Stimulated activated CD8-positive, alpha-beta memory T cell treated with anti-CD3 and anti-CD28 coated beads, Interleukin-15, amount 100 ng/mL, for 24 hours (primary cell): Measurements from ENCODE around the gene NFKBIE.
"Not testable (repeated sequence)": the region's sequence is repeated elsewhere in the genome, so short reads cannot be mapped to it uniquely, and the experiment has no call there.

ENCODE experiments used
- DNase-seq: peaks from one replicate; pipeline ENCODE4 v3.0.0-alpha.2; 2020; ENCODE audit warnings: low read depth

NFKBIE gene

DNA sequence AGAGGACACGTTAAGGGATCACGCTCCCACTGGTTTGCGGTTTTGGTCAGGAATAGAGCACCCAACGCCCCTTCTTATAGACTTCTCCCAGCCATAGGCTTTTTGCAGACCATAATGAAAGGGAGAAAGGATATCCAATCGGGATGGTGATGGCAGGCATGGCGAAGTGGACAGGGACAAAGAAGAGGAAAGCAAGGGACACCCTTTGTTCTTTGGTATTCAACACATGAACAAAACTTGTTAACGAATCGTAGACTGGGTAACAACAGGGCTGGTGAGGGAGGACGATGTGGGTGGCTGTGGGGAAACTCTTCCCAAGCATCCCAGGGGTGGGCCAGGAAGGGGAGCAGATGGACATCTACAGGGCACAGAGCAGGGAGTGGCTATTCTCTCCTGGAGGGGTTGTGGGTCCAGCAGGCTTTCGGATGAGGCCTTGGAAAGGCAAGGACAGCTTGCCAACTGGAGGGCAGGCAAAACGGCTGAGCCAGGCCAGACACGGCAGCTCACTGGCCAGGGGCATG lies 19.9 kb downstream of the NFKBIE start:
- no peak for DNase-seq

DNA sequence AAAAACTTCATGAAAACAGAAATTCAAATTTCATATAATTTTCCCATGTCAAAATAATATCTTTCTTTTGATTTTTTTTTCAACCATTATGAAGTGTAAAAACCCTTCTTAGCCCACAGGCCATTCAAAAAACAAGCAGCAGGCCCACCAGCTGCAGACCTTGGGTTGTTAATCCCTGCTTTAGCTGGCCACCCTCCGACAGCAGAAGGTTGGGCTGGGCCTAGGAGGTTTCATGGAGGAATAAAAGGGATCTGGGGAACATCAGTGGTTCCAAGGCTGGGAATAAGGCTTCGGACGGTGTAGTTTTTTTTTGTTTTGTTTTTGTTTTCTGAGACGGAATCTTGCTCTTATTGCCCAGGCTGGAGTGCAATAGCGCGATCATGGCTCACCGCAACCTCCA lies 22.0 kb downstream of the NFKBIE start:
- DNase-seq: no peak

DNA sequence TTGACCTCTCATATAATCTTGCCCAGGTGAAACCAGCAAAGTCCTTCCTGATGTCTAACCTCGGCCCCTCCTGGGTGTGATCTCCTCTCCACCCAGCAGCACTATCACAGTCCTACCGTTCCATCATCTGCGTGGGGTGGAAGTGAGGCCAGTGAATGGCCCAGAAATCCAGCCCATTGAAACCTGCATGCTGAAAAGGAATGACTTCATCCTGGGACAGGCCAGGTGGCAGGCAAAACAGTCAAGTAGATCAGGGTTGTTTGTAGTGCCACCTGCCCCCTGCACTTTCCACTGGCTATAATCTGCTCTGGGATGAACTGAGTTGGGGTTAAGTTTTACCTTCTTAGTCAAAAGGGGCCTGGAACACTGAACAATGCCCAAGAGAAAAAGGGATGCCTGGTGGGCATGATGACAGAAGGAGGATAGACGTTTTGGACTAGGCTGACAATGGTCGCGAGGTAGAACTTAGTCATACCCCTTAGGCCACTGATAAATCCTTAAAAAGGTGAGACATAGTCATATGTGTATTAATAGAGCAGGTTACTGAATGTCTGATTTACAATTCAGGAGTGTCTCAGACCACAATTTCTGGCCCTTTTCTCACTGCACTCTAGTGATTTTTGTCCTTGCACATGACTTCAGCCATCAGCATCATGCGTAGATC lies 26.5 kb downstream of the NFKBIE start:
- DNase-seq: no peak

DNA sequence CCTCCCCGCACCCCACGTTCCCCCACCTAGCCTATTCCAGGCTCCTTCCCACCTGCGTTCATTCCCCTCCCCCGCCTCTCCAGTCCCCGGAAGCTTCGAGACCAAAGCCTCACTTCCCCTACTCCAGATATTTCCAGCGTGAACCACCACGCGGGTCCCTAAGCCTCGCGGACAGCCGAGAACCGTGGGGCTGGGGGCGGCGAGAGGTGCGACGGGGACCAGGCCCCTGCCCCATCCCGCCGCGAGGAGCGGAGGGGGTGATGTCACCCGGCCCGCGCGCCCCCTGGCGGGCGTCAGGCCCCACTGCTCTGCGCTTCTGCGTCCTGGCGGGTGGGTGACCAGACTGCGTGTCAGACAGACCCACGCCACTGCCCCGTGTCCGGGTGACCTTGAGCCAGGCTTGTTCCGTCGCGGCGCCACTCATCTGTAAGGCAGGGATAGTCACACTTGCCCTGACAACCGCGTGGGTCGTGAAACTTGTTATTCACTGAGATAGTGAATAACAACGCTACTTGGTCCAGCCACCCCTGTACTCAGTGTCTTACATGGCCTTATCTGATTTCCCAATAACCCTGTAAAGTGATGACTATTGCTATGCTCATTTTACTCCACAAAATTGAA lies 27.4 kb downstream of the NFKBIE start:
- DNase-seq: no peak

DNA sequence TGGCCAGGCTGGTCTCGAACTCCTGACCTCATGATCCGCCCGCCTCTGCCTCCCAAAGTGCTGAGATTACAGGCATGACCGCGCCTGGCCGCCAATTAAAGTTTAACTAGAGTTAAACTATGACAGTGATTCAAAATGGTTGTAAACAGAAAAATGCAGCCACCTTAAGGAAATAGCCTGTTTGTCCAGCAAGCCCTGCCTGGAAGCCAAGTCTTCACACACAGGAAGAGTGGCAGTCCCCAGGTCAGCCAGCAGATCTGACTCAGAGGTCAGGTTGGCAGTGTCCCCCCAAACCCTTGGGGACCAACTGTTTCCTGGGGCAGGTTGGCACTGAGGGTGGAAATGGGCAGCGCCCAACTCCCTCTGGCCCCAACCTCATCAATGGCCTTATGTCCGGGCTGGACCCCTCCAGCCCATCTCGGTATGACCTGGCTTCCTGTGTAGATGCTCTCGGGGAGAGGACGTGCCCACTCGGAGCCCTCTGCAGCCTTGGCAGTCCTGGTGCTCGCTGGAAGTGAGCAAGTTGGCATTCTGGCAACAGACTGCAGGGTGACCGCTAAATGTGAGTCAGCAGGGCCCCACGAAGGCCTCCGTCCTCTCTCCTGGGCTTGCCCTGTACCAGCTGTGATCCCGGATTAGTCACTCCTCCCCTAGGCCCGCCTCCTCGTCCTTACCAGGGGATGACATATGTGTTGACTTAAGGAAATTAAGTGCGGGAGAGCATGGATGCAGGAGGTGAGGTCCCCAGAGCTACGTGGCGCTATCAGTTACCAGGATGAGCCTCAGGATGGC lies 28.1 kb downstream of the NFKBIE start:
- no peak for DNase-seq

DNA sequence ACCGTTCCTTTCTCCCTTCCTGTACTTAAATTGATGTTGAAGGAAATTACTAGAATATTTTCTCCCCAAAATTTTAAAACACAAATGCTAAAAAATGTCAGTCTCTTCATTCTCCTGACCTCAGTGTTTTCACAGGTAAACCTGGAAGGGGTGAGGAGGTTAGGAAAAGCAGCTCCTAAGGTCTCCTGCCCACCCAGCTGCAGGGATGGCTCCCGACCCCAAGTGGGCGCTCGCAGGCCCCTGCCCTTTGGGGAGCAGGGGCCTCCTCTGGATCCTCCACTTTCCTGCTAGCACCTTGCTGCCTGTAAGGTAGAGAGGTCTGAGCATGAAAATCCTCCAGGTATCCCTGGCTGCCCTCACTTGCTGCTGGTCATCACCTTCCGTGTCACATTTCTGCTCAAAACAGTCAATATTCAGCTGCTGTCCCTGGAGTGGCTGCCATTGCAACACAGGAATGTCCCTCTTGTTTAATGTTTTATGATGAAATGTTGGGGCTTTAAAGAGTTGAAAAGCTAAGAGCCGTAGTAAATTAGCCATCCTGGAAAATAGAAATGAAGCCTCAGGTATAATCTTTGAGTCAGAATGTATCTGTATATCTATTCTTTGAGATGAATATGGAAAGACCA lies 29.3 kb downstream of the NFKBIE start:
- no peak for DNase-seq

DNA sequence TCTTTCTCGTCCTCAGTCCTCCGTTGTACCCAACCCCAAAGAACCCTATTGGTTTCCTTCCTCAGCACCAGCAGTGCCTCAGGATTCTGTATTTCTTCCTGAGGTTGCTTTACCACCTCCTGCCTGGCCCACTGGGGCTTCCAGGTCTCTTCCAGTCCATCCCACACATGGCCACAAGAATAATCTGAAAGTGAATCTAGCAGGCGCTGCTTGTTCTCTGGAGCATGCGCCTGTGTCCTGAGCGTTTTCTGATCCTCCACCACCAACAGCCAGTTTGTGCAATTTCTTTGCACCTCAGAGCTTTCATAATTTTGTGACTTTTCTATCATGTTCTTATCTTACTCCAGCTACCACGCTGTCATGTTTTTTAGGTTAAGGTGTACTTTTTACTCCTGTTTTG lies 30.1 kb downstream of the NFKBIE start:
- no peak for DNase-seq

DNA sequence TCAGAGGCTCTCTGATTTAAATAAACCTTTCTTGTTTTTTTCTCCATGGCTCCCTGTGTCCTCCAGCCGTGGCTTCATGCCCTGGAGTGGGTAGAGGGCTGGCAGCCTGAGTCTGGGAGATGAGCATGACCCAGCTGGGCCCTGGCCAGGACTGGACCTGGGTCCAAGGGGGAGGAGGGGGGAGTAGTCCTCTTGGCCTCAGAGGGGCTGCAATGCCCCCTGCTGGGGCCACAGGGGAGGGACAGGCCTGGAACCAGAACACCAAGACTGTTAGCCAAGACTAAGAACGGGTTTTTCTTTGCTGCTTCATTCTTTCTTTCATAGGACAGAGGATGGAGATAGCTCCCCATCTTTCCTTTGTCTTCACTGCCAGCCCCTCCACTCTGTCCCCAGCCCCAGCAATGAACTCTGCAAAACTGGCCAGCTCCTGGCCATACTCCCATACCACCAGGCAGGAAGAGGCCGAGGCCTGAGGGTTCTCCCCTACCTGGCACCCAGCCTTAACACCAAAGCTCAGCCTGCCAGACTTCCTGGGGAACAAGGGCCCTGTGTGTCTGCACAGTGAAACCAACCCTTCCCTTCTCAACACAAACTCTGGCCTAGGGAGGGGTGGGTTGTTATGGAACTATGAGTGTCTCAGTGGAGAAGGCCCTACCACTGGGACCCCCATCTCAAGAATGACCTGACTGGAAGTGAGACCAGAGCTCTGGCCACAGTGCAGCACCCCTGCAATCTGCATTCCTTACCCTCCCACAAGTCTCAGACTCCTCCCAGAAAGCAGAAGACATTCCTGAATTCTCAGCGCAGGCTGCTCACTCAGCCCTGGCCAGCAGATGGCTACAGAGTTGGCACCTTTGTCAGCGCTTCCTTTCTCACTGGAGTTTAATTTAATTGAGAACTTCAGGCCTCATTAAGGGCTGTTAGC lies 31.0 kb downstream of the NFKBIE start:
- DNase-seq: no peak

DNA sequence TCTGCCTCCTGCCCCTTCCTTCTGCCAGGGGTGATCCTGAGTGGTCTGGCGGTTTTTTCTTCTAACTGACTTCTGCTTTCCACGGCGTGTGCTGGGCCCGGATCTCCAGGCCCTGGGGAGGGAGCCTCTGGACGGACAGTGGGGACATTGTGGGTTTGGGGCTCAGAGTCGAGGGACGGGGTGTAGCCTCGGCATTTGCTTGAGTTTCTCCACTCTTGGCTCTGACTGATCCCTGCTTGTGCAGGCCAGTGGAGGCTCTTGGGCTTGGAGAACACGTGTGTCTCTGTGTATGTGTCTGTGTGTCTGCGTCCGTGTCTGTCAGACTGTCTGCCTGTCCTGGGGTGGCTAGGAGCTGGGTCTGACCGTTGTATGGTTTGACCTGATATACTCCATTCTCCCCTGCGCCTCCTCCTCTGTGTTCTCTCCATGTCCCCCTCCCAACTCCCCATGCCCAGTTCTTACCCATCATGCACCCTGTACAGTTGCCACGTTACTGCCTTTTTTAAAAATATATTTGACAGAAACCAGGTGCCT lies 31.7 kb downstream of the NFKBIE start:
- no peak for DNase-seq

DNA sequence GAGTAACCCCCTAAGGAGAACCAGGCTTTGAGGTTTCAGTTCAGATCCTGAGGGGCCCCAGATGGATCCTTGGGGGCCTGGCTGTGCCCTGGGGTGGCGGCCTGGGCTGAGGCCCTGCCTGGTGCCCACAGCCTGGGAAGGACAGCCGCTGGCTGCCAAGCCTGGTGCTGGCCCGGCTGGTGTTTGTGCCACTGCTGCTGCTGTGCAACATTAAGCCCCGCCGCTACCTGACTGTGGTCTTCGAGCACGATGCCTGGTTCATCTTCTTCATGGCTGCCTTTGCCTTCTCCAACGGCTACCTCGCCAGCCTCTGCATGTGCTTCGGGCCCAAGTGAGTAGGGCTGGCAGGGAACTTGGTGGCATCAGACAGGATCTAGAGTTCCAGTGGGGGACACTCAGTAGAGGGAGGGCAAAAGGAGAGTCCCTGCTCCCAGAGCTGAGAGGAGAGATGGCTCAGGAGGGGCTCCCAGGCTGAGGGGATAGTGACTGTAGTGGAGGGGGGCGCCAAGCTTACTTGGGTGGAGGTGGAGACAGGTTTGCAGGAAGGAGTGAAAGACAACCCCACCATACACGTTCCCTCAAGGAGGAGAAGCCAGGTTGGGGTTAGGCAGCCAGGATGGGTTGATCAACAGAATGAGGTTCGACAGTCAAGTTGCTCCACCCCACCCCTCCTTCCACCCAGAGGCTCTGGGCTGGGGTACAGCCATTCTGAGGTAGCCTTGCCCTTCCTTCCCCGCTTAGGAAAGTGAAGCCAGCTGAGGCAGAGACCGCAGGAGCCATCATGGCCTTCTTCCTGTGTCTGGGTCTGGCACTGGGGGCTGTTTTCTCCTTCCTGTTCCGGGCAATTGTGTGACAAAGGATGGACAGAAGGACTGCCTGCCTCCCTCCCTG lies 32.4 kb downstream of the NFKBIE start:
- no peak for DNase-seq

DNA sequence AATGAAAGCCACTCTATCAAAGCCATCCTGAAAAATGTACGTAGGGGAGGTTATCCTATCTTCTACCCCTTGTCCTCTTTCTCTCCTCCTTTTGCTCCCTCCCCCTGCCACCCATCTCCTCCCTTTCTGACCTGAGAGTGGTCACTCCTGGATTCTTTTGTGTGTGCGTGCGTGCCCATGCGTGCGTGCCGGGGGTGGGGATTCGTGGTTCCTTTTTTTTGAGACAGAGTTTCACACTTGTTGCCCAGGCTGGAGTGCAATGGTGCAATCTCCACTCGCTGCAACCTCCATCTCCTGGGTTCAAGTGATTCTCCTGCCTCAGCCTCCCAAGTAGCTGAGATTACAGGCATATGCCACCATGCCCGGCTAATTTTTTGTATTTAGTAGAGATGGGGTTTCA lies 33.9 kb downstream of the NFKBIE start:
- DNase-seq: not testable (repeated sequence)

DNA sequence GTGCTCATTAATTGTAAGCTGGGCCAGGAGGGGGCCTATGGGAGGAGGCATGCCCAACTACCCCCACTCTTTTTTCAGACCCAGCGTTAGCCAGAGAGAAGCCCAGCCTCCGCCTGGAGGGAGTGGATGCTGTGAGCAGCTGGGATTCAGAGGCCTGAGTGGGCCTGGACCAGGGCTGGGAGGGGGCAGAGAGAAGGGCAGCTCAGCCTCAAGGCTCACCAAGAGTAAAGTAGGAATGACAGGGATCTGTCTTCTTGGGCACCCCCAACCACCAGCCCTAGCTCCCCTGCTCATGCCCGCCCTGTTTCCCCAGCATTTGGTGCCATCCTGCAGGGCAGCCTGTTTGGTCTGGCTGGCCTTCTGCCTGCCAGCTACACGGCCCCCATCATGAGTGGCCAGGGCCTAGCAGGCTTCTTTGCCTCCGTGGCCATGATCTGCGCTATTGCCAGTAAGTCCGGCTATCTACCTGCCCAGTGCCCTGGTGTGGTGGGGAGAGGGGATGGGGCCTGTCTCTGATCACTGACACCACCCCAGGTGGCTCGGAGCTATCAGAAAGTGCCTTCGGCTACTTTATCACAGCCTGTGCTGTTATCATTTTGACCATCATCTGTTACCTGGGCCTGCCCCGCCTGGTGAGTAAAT lies 35.2 kb downstream of the NFKBIE start:
- DNase-seq: no peak

DNA sequence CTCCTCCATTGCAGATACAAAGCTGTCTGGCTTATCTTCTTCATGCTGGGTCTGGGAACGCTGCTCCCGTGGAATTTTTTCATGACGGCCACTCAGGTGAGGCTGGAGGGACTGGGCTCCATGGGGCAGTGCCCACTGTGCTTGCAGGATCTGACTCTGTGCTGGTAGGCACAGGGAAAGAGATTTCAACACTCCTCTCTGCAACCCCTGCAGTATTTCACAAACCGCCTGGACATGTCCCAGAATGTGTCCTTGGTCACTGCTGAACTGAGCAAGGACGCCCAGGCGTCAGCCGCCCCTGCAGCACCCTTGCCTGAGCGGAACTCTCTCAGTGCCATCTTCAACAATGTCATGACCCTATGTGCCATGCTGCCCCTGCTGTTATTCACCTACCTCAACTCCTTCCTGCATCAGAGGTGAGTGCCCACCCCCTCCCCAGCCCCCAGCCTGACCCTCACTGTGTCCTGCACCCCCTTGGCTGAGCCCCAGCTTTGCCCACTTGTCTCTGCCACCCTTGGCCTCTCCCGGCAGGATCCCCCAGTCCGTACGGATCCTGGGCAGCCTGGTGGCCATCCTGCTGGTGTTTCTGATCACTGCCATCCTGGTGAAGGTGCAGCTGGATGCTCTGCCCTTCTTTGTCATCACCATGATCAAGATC lies 35.8 kb downstream of the NFKBIE start:
- DNase-seq: no peak

DNA sequence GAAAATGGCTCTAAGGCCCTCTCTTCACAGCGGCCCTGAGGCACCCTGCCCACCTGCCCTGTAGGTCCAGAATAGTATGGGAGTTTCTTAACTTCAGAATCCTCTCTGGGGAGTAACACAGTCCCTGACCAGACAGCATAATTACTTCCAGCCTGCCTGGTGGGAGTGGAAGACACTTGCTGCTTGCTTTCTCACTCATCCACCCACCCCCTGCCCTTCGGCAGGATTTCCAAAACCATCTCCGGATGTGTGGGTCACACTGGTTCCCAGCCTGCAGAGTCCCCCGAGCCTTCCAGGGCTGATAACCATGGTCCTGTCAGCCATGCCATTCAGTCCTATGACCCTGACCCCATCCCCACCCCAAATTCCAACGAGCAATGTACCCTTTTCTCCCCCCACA lies 36.5 kb downstream of the NFKBIE start:
- no peak for DNase-seq

DNA sequence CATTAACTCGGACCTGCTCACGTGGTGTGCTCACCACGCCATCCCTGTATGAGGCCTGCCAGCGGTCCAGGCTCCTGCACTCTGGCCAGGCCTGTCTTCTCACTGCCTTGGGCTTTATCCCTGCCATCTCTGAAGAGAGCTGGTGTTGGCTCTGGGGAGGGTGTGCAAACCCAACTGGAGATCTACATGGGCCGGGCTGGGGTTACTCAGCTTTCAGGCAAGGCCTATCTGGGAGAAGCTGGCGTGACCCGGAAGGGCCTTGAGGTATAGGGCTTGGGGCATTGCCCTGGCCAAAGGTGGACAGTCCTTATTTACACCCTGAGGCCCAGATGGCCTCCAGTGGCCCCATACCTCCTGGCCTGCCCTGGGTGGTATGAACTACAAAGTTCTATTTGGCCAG lies 36.9 kb downstream of the NFKBIE start:
- DNase-seq: no peak

DNA sequence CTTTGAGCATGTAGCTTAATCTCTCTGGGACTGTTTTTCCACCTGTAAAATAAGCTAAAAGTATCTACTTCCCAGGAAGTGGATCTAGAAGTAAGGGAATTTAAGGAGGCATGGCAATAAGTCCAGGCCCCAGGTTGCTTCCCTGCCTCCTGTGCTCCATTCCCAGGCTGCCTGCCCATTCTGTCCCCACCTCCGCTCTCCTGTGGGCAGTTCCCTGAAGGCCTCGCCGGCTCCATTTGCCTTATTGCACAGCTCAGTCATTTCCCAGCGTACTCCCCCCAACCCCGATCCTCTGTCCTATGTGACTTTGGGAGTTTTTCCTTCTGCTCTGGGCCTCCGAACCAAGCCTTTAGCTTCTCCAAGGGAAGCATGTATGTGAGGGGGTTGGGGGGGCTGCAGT lies 37.3 kb downstream of the NFKBIE start:
- no peak for DNase-seq

DNA sequence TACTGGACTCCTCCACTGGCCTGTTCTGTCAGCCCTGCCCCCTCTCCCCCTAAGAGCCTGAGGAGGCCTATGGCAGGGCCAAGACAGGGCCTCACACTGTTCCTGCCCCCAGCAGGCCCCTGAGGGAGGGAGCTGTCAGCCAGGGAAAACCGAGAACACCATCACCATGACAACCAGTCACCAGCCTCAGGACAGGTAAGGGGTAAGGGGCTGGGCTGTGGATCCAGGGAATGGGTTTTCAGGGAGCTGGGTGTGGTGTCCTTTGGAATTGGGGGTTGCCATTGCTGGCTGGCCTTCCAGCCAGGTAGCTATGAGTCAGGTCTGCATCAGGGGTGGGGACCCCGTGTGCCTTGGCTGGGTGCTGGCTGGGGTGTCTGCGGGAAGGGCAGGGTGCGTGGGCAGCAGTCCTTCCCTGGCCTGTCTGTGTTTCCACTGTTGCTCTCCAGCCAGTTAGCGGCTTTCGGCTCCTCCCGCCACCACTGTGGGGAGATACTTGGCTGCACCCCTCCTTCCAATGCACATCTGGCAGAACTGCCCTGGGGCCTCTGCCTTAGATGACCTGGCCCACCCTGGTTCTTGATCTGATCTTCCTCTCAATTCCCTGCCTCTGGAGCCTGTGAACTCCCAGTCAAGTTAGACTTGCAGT lies 38.1 kb downstream of the NFKBIE start:
- no peak for DNase-seq

DNA sequence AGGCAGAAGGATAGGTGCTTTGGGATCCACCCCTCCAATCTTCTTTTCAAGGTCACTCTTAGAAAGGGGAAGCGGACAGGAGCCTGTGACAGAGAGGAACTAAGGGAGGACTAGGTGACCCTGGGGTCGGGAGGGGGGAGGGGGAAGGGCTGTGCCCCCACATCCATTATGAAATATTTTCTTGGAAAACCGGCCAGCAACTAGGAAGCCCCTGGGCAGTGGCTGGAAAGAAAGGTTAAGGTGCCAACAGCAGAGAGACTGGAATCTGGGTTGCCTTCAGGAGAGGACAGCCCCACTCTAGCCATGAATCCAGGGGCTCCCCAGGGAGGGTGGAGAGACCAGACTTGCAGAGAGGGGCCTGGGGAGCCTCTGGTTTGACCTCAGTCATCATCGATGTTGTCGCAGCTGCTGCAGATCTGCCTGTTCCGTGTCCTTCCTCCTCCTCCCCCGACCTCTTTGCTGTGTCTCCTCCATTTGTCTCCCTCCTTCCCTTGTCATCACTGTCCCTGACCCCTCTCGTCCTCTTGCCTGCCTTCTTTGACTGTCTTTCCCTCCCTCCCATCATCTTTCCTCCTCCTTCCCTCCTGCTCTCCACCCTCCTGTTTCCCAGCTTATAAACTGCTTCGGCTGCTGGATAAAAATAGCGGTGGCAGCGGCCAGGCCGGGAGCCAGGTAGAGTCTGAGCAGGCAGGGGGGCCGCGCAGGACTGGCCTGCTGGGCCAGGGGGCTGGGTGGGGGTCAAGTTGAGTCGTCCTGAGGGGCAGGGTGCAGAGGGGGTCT lies 38.8 kb downstream of the NFKBIE start:
- no peak for DNase-seq
